Measurements from ENCODE around the gene GPX7. TPM values are rescaled to one million over a fixed set of nuclear protein-coding genes. Genes with fewer than 3 reads are reported as not detected.

GPX7 gene
- total RNA-seq, 1 experiment from 2014 or later, result not detected

DNA sequence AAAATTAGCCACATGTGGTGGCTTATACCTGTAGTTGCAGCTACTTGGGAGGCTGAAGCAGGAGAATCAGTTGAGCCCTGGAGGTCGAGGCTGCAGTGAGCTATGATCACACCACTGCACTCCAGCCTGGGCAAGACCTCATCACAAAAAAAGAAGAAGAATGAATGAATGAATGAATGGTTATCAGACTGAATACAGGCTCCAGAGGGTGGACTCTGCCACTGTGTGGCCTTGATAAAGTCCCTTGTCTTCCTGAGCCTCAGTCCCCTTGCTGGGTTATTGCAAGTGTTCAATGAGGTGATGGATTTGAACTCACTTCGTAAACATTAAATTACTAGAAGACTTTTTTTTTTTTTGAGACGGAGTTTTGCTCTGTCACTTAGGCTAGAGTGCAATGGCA, 55.5 kb downstream of the GPX7 start:
- no peak overlapping the region for H3K4me3 ChIP-seq (ENCODE audit: low read length)
- H3K27me3 ChIP-seq (ENCODE audit: low read length), result no peaks in the 10 kb centered on the region
- H3K4me1 ChIP-seq (ENCODE audit: insufficient read depth, low read length), result peaks cover 20% of the 10 kb centered on the region
- no peaks in the 10 kb centered on the region for H3K9me3 ChIP-seq (ENCODE audit: low read length)
- ATAC-seq (no peak), DNase-seq (no peak)
- H3K9ac ChIP-seq (ENCODE audit: low read length), result no peak overlapping the region
- H3K27ac ChIP-seq (ENCODE audit: low read length), result no peak overlapping the region
- no peak overlapping the region for H2AFZ ChIP-seq (ENCODE audit: low read length)
- no peaks in the 10 kb centered on the region for H3K9me2 ChIP-seq (replicated peaks; ENCODE audit: low read length)
- intact Hi-C loops (cut with micrococcal nuclease), result no loop called here
- H3K36me3 ChIP-seq (ENCODE audit: low read depth, low read length), result no peaks in the 10 kb centered on the region
- H3F3A ChIP-seq (ENCODE audit: low read length, unreplicated experiment), result no peaks in the 10 kb centered on the region
- CTCF ChIA-PET, result no interaction called here
- H3K4me2 ChIP-seq (ENCODE audit: low read length), result no peak overlapping the region
- POLR2A ChIA-PET (ENCODE audit: unreplicated experiment), result no interaction called here
- no TSS peak for BruUV-seq (replicated peaks)
- TF ChIP-seq, protein P1, sequence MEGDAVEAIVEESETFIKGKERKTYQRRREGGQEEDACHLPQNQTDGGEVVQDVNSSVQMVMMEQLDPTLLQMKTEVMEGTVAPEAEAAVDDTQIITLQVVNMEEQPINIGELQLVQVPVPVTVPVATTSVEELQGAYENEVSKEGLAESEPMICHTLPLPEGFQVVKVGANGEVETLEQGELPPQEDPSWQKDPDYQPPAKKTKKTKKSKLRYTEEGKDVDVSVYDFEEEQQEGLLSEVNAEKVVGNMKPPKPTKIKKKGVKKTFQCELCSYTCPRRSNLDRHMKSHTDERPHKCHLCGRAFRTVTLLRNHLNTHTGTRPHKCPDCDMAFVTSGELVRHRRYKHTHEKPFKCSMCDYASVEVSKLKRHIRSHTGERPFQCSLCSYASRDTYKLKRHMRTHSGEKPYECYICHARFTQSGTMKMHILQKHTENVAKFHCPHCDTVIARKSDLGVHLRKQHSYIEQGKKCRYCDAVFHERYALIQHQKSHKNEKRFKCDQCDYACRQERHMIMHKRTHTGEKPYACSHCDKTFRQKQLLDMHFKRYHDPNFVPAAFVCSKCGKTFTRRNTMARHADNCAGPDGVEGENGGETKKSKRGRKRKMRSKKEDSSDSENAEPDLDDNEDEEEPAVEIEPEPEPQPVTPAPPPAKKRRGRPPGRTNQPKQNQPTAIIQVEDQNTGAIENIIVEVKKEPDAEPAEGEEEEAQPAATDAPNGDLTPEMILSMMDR (conservative IDR thresholded peaks at IDR 0.05; ENCODE audit: low read depth, low read length), result no peak
- no peak for TF ChIP-seq EZH2phosphoT487 (IDR thresholded peaks at IDR 0.05; ENCODE audit: borderline replicate concordance, low read length)
- TF ChIP-seq EZH2 (IDR thresholded peaks at IDR 0.05; ENCODE audit: low read length, unreplicated experiment), result no peak
- no peaks in the 10 kb centered on the region for H3K79me2 ChIP-seq (ENCODE audit: low read length)
- H4K20me1 ChIP-seq (ENCODE audit: low read length), result no peaks in the 10 kb centered on the region

Other genes with a start within 250 kb of the GPX7 start
- gene CC2D1B, start 236.2 kb upstream of the GPX7 start, total RNA-seq (2014; rRNA removed), result 26.0 and 26.8 TPM in 2 replicates
- 23.7 and 28.9 TPM in 2 replicates for gene ORC1, start 197.9 kb upstream of the GPX7 start, total RNA-seq (2014; rRNA removed)
- gene PRPF38A, start 197.8 kb upstream of the GPX7 start, total RNA-seq (2014; rRNA removed), result 14.5 and 15.2 TPM in 2 replicates
- 36.1 and 37.4 TPM in 2 replicates for gene TUT4, start 49.3 kb upstream of the GPX7 start, total RNA-seq (2014; rRNA removed)
- not detected in 2 replicates for gene SHISAL2A, start 30.8 kb downstream of the GPX7 start, total RNA-seq (2014; rRNA removed)
- gene COA7, start 96.0 kb downstream of the GPX7 start, total RNA-seq (2014; rRNA removed), result 13.0 and 17.6 TPM in 2 replicates
- 19.8 and 23.4 TPM in 2 replicates for gene ZYG11B, start 124.1 kb downstream of the GPX7 start, total RNA-seq (2014; rRNA removed)
- gene ZYG11A, start 240.4 kb downstream of the GPX7 start, total RNA-seq (2014; rRNA removed), result 0.40 and 0.47 TPM in 2 replicates